ENCODE data around the gene GBF1.

- TF ChIP-seq CTCF (IDR thresholded peaks at IDR 0.05) (no peak), RAD21 (IDR thresholded peaks at IDR 0.05; ENCODE audit: low read length) (no peak), JUND (IDR thresholded peaks at IDR 0.05) (no peak), EP300 (IDR thresholded peaks at IDR 0.05; ENCODE audit: borderline replicate concordance in 1 of 2, low read depth in 1 of 2, low read length in 1 of 2) (no peak), MAX (IDR thresholded peaks at IDR 0.05; ENCODE audit: low read depth) (no peak), NFIC (IDR thresholded peaks at IDR 0.05; ENCODE audit: borderline replicate concordance) (no peak), USF2 (IDR thresholded peaks at IDR 0.05; ENCODE audit: borderline replicate concordance, low read depth, low read length) (no peak), ZBTB33 (IDR thresholded peaks at IDR 0.05; ENCODE audit: borderline replicate concordance, low read depth) (no peak), GATA2 (CRISPR knock-in tag; IDR thresholded peaks at IDR 0.05) (no peak), RFX5 (IDR thresholded peaks at IDR 0.05; ENCODE audit: low read length) (no peak), POLR2AphosphoS5 (IDR thresholded peaks at IDR 0.05; ENCODE audit: low read depth, low read length) (no peak), TAF1 (IDR thresholded peaks at IDR 0.05; ENCODE audit: borderline replicate concordance, low read depth, low read length) (no peak), RXRA (IDR thresholded peaks at IDR 0.05; ENCODE audit: borderline replicate concordance, low read depth) (no peak)
Observed at GRCh38 chr10:102392306-102392705, 147.0 kb downstream of the GBF1 start.
